KBM-7 (cell line): ENCODE measurements around the gene IRF1.
A peak's percentile ranks its signal among the peaks of the same experiment; 100 is the strongest.

Experiments
- DNase-seq: peaks from one replicate; pipeline ENCODE4 v3.0.0-alpha.2; 2015
- in situ Hi-C: fragments of 300-500 bp; cut with MboI; formaldehyde crosslinking; loops from 2 replicates; pipeline ENCODE4 v1.14.3; 2020; ENCODE audit warnings: low sequenced_read_pairs, low pct_unique_long_range_greater_than_20kb, mixed read lengths

Gene IRF1

DNA sequence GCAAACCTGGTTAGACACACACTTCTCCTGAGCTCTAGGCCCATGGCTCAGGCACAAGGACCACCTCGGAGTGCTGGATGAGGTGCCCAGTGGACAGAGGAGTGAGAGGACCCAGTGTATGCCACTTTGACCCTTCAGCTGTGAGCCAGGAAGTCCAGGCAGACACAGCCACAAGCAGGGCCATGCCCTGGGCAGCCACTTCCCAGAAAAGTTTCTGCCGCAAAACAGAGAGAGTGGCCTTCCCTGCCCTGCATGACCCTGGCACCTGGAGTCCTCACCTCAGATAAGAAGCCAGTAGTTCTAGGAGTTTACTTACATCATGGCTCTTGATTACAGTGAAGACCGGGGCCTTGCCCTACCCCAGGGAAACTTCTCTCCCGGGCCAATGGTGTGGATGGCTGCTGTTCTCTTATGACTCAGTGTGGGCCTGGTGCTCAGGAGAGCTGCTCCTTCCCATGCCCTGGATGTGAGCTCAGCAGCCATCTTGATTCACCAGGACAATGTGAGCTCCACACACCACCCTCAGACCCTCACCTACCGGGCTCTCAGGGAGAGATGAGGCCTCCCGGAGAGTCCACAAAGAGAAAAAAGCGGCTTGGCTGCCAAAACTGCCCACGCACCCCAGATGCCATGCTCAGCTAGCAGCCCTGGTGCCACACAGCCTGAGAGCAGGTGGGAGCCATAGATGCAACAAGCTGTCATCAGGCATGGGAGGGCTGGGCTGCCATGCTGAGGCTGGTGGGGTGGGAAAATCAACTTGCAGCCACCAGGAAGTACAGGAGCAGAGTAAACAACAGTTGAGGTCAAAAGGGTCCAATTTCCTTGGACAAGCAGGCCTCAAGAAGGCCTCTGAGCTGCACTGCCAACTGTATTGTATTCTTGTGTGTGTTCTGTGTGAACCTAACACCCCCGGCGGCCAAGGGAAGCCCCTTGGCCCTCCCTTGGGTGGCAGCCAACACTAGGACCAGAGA, 11.7 kb upstream of the IRF1 start:
- in situ Hi-C loops, result loop anchor here (25.0 kb wide), 1 partner anchor 440 kb away; the partner anchor contains the start of genes CSF2 and IL3
- DNase-seq, result no peak

DNA sequence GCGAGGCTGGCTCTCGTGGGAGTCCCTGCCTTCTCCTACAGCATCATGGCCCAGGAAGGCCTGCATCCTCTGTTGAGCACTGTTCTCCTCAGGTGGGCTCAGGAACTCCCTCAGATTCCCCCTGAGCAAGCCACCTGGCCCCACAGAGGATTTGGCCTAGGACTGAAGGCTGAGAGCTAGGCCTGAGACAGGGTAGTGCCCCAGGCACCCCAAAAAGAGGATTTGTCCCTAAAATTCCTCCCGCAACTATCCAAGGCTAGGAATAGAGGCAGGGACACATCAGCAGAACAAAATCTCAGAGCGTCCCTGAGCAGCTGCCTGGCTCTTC, 11.0 kb upstream of the IRF1 start:
- in situ Hi-C loops, result loop anchor here (25.0 kb wide), 1 partner anchor 439 kb away; the partner anchor contains the start of genes CSF2 and IL3

DNA sequence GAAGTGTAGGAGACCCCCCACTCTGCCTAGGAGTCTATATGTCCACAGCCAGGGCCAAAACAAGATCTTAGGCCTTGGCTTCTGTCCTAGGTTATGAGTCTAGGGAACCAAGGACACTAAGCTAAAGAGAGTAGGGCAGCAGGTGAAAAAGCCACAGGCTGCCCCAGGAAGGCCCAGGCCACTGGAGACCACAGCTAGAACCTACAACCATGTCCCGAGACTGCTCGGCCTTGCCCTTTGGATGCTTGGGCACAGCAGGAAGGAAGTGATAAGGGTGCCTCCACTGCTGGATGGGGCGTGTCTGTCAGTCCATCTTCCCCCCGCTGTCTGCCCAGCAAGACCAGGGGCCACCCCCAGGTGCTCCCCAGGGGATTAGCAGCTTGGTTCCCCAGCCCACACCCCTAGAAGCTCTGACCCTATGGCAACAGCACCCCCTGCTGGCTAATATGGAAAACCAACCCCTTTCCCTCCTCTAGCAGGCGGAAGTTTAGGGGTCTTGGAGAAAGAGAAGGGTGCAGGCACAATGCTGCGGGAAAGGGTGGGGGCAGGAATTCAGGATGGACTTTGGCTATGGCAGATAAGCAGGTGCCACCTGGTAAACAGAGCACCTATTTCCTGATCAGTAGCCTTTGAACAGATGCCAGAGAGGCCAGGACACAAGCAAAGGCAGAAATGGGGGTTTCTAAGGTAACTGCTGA, 10.5 kb upstream of the IRF1 start:
- in situ Hi-C loops, result loop anchor here (25.0 kb wide), 1 partner anchor 439 kb away; the partner anchor contains the start of genes CSF2 and IL3
- DNase-seq, result peak; percentile 74

More for the DNA sequence above, 11.0 kb upstream of the IRF1 start:
- no peak for DNase-seq

DNA sequence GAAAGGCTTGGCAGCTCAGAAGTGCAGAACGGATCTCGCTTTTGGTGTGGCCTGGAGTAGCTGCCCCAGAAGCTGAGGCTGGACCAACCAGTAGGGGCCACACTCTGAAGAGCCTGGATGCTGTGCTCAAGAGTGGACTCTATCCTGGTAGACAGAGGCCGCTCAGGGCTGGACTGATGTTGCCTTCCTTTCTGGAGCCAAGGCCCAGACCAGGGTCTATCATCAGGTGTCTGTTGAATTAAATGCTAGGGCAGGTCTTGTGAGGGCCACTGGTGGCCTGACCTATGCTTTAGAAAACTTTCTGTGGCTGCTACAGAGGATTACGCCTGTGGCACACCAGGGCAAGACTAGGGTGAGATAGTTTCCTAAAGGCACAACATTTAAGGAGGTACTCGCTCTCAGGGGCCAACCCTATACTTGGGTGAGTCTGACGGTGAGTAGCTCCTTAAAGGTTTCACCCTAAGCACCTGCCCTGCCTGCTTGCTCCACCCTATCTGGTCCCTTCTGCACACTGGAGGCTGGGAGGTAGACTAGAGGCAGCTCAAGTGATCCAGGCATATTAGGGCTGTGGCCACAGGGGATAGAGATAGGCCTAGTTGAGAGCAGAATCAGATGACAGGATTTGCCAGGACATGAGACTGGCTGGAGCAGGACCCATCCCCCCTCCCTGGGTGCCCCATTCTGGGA, 9.8 kb upstream of the IRF1 start:
- DNase-seq, result no peak
- in situ Hi-C loops, result loop anchor here (25.0 kb wide), 1 partner anchor 438 kb away; the partner anchor contains the start of genes CSF2 and IL3

DNA sequence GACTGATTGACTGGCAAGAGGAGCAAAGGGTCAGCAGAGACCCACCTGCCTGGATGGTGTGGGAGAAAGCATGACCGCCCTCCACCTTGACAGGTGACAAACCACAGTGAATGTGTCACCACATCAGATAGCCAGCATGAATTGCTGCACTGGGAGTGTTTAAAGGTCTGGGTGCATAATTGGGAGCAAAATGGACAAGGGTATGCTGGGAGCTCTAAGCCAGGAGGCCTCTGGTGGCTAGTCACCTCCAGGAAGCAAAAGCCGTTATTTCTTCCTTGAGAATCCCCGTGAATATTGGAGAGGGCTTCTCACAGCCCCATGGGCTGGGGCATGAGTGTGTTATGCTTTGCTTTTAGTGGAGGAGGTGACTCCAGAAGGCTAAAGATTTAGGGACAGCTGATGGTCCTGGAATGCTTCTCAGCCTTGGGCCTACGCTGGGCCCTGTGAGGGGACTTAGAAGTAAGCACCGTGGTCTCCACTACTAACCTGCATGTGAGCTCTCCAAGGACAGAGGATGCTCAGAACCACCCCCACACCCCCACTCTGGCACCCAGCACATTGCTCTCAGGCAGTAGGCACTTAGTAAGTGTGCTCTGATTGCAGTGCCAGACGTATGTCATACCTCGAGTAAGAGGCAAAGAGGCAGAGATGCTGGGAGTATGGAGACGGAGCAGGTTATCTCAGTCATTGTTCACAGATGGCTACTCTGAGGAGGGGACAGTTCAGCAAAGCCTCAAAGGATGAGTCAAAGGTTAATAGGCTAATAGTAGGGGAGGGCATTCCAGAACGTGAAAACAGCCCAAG, 9.1 kb upstream of the IRF1 start:
- in situ Hi-C loops, result loop anchor here (25.0 kb wide), 1 partner anchor 437 kb away; the partner anchor contains the start of genes CSF2 and IL3

DNA sequence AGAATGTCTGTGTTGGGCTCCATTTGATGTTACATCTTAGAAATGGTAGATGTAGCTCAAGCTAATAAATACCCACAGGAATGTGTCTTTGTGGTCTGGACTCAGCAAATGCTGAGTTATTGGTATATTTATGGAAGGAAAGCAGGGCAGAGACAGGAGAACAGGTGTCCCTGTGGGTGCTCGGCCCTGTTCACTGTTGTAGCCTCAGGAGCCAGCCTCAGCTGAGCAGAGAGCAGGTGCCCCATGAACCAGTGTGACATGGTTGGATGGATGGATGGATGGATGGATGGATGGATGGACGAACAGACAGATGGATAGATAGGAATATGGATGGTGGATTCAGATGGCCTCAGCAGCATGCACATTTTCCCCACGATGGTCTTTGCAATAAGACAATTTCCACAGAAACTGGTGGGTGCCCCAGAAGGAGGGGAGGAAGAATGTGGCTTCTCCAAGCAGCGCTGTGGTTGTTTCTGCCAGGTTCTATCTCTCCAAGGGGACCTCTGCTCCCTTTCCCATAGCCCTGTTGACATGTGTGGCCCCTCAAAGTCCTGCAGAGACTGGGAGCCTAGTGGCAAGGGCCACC, 8.2 kb upstream of the IRF1 start:
- in situ Hi-C loops, result no loop called here
- DNase-seq, result no peak

More for the DNA sequence above, 9.1 kb upstream of the IRF1 start:
- no peak for DNase-seq

DNA sequence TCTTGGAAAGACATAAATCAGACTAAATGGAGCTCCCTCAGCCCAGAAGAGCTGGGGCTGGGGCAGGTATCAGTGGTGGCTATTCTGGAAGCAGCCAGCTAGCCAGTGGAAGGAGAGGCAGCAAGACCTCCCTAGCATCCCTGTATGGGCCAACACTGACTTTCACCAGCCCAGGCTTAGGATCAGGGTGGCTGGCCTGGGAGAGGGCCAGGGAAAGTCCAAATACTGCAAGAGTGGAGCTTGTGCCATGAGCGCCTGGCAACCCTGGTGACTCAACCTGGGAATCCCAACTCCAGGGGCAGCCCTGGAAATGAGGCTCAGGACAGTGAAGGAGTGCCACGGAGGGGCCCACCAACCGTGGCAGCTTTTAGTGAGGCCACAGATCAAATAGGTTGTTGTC, 7.6 kb upstream of the IRF1 start:
- in situ Hi-C loops, result no loop called here
- no peak for DNase-seq

DNA sequence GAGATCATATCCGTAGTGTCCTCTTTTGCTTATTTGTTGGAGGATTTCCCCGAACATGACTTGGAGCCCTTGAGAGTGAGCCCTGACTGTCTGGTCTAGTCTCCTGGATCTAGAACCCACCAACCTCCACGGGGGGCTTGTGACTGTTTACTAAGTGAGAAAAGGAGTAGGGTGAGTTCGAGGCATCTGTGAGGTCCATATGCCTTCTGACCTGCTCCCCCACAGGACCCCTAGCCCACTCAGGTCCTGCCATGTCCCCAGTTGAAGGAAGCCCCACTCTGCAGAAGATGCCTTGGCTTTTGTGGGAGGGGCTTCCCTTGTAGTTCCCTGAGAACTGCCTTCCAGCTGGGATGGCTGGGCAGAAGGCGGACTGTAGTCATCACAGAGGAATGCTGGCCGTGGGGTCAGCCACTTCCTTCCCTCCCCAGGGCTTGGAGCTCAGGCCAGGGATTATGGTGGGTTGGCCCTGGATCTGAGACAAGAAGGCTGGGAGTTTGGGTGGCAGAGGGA, 7.0 kb upstream of the IRF1 start:
- no peak for DNase-seq
- in situ Hi-C loops, result no loop called here

DNA sequence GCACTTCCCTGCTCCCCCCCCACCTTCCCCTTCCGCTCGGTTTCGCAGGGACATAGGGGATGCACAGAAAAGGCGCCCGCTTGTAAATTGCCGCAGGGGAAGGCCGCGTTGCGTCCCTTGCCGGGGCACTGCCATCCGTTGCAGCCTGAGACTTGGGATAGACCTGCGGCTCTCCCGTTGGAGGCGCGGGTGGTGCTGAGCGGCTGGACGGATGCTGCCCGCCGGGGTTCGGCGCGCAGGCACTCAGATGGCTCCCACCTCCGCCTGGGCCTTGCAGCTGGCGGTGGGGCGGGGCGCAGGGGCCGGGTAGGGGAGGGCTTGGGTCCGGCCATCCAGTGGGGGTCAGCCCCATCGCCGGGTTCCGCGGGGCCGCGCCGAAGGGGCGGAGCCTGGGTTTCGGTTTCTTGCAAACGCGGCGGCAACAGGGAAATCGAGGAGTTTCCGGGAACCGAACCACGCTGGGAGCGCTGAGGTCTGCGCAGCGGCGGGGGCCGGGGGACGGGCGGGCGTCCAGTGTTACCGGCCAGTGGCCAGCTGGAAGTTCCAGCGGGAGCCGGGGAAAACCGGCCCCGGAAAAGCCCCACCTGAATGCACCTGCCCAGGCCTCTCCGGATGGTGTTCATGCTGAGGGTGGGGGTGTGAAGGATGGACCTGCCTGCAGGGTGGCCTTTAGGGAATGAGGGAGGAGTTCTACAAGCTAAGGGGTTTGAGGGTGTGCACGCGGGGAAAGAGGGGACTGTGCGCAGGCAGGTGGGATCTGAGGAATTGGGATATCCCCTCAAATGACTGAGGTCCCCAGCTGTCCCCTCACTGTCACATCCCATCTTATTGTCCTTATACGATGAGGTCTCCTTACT, 6.3 kb upstream of the IRF1 start:
- peak; percentile 68 for DNase-seq
- in situ Hi-C loops, result no loop called here

DNA sequence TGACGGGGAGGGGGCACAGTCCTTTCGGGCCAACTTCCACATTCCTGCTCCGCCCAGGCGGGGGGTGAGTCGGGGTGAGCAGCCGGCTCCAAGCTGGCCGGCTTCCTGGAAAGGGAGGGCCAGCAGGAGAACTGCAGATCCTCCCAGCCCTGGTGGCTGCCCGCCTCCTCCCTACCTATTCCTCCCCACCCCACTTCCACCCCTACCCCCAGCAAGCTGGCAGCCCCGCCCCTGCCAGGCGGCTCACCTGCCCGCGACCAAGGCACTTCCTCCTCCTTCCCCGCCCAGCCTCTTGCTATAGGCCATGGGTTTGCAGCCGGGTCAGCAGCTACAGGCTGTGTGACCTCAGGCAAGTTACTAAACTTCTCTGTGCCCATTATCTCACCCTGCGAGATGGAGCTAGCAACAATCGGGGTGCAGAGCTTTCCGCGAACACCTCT, 5.6 kb upstream of the IRF1 start:
- peak; percentile 87 for DNase-seq
- in situ Hi-C loops, result no loop called here

DNA sequence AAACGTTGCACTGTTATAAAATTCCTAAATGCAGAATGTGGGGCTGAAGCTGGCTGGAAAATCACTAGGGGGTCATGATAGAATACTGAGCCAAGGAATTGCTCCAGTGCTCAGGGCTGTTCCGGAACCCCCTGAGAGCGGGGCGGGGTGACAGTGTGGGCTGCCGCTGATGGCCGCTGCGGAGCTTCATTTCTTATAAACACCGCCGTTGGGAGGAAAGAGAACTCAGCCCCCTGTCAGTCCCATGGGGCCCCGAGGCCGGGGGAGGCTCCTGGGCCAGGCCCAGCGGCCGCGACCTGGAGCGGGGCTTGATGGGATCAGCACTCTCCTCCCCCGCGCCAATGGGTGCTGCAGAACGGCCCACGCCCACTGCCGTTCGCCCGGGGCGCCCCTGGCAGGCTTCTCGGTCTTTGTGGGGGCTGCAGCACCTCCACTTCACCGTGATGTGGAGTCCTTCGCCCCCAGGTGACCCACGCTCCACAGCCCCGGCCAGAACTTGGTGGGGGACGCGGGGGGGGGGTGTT, 5.2 kb upstream of the IRF1 start:
- peak; percentile 95 for DNase-seq

DNA sequence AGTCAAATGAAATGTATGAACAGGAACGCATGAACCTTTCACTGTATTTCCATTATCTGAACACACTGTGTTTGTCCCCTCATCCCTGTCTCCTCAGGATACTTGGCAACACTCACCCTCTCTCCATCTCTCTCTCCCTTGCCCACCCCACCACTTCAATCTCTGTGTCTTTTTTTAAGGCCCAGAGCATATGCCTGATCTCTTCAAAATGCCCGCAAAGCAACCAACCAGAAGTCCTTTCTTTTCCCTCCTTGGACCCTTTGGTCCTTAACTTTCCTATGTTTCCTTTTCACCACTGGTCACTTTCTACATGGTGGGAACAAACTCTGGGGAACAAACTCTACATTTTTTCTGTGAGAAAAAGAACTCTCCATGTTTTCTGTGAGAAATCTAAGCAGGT, 3.2 kb upstream of the IRF1 start:
- no peak for DNase-seq
- in situ Hi-C loops, result no loop called here

More for the DNA sequence above, 5.2 kb upstream of the IRF1 start:
- in situ Hi-C loops, result no loop called here

DNA sequence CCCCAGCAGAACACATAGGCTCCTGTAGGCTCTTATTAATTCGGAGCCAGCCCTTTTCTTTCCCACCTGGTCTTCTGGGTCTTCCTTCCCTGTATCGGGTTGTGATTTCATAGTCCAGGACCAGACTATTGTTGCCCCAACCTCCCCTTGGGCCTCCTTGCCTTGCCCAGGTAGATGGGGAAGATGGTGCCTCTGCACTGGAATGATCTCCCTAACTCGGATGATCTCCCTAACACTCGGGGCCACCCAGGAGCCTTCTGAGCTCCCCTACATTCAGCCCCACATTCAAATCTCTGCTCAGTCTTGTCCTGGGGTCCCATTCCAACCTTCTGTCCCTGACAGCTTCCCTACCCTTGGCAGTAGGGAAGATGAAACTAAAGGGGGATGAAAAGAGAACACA, 2.7 kb upstream of the IRF1 start:
- in situ Hi-C loops, result no loop called here

DNA sequence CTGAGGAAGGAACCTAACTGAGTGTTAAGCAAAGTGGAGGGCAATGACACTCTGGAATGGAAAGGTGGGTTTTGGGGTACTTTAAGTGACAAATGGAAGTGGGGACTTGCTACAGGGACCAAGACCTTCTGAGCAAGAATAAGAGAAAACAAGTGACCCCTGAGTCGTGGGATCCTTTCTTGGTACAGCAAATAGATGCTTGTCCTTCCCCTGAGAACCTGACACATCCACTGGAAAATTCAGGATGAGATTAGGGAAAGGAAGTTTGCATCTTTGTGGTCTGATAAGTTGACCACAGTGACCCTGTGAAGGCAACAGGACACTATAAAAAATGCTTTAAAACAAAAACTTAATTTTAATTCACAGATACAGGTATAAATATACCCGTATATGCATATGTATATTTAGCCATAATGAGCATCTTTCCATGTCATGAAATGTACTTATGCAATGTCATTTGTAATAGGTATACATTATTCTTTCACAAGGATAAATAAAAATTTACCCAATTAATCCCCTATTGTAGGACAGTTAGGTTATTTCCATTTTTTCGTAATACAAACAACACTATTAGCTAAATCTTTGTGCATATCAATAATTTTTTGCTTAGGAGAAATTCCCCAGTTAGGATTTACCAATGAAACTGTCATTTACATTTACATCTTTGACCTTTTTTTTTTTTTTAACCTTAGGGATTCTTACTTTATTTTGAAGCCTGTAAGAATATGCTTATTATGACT, 2.0 kb upstream of the IRF1 start:
- in situ Hi-C loops, result no loop called here
- DNase-seq, result no peak

More for the DNA sequence above, 2.7 kb upstream of the IRF1 start:
- no peak for DNase-seq

DNA sequence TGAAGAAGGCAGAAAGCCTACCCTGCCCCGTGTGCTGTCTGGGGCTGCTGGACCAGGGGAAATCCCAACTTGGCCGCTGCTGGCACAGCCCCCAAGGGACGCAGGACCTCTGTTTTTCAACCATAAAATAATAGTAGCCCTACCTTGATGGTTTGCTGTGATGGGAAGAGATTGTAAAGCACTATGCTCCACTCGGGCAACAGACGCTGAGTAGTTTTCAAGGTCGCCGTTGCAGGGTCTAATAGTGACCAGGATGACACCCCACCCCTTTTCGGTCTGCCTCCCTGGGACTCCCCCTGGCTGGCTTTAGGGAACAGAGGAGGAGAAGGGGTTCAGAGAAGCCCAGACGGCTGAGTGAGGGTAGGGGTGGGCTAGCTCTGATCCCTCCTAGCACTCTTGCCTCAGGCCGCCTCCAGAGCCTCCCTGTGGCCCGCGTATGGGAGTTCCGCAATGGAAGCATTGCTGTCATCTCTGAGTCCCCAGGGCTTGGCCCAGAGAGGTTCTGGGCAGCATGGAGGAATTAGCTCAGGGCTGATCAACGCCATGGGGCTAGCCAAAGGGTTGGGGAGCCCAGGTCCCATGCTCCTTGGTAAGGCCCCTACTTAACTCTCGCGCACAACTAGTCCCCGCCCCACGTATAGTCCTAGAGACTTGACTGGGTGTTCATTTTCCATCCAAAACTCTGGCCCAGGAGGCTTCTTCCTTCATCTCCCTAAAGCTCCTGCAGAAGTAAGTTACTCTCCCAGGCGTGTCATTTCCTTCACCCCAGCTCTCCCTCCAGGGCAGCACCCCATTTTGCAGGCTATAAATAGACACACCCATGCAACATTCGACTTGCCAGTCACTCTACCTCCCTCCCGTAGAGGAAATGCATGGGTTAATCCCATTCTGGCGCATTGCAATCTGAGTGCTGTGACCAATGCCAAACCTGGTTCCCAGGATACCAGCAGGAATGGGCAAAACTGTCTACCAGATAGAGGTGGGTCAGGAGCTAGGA, 1.1 kb upstream of the IRF1 start:
- in situ Hi-C loops, result no loop called here

More for the DNA sequence above, 1.1 kb upstream of the IRF1 start:
- DNase-seq, result no peak
